ENCODE results near the gene TMEM235.

TMEM235 gene

DNA sequence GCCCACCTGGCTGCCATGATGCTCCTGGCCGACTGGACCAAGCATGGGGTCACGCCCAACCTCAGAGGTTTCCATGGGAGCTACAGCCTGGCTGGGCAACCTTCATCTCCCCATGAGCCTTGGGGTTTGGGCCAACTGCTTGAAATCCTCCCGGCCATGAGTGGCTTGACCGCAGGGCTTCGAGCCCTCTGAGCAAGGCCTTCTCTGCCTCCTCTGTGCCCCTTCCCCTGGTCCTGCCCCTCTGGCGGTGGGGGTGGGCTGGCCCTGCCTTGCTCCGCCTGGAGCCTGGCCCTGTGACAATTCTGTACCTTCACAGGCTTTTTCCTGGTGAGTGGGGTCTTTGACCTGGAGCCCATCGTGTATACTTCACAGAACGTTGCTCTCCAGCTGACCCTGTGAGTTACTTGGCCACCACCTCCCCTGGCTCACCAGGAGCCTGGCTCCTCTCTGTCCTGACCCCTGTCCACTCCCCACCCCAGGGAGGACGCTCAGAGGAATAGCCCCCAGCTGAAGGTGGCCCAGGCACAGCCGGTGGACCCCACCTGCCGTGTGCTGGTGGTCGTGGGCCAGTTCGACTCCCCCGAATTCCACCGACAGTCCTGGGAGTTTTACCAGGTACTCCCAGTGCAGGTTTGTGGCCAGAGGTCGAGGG is 26.2 kb upstream of the TMEM235 start:
- TF ChIP-seq, protein P1, sequence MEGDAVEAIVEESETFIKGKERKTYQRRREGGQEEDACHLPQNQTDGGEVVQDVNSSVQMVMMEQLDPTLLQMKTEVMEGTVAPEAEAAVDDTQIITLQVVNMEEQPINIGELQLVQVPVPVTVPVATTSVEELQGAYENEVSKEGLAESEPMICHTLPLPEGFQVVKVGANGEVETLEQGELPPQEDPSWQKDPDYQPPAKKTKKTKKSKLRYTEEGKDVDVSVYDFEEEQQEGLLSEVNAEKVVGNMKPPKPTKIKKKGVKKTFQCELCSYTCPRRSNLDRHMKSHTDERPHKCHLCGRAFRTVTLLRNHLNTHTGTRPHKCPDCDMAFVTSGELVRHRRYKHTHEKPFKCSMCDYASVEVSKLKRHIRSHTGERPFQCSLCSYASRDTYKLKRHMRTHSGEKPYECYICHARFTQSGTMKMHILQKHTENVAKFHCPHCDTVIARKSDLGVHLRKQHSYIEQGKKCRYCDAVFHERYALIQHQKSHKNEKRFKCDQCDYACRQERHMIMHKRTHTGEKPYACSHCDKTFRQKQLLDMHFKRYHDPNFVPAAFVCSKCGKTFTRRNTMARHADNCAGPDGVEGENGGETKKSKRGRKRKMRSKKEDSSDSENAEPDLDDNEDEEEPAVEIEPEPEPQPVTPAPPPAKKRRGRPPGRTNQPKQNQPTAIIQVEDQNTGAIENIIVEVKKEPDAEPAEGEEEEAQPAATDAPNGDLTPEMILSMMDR (IDR thresholded peaks at IDR 0.05; ENCODE audit: low read depth, low read length), result no peak

DNA sequence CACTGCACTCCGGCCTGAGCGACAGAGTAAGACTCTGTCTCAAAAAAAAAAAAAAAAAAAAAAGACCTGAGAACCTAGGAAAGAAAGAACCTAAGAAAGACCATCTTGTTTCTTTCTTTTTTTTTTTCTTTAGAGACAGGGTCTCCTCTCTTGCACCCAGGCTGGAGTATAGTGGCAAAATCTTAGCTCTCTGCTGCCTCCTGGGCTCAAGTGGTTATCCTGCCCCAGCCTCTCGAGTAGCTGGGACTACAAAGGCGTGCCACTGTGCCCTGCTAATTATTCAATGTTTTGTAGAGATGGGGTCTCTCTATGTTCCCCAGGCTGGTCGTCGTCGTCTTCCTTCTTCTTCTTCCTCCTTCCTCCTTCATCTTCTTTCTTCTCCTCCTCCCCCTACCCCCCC is 25.1 kb upstream of the TMEM235 start:
- TF ChIP-seq, protein P1 (IDR thresholded peaks at IDR 0.05; ENCODE audit: low read depth, low read length), result no peak
- no peak overlapping the region for H3K4me3 ChIP-seq (ENCODE audit: low read depth, low read length)

More for the DNA sequence above, 26.2 kb upstream of the TMEM235 start:
- no peak overlapping the region for H3K4me3 ChIP-seq (ENCODE audit: low read depth, low read length)

DNA sequence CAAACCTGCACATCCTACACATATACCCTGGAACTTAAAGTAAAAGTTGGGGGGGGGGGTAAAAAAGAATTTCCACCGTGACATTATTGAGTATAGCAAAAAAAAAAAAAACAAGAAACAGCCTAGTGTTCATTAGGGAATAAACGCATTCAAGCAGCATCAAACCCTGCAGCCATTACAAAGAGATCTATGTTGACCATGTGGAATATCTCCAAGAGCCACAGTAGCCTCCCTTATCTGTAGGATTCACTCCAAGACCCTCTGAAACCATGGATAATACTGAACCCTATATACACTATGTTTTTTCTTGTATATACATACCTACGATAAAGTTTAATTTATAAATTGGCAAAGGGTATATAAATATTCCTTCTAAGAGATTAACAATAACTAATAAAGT is 22.9 kb upstream of the TMEM235 start:
- no peak overlapping the region for H3K4me3 ChIP-seq (ENCODE audit: low read depth, low read length)
- TF ChIP-seq, protein P1 (IDR thresholded peaks at IDR 0.05; ENCODE audit: low read depth, low read length), result no peak

DNA sequence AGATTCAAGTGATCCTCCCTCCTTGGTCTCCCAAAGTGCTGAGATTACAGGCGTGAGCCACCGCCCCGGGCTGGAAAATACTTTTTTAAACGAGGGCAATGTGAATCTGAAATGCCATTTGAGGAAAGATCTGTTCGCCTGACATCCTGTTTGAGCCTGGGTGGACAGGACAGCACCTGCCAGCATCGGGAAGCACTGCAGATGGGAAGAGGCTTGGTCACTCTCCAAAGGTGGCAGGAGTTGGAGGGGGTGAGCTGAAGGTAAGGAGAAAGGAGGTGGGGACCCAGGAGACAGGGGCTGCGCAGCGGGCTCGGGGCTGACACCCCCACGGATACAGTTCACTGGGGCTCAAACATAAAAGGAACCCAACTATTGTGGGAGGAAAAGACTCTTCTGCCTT is 21.3 kb upstream of the TMEM235 start:
- no peak overlapping the region for H3K4me3 ChIP-seq (ENCODE audit: low read depth, low read length)
- TF ChIP-seq, protein P1 (IDR thresholded peaks at IDR 0.05; ENCODE audit: low read depth, low read length), result no peak

DNA sequence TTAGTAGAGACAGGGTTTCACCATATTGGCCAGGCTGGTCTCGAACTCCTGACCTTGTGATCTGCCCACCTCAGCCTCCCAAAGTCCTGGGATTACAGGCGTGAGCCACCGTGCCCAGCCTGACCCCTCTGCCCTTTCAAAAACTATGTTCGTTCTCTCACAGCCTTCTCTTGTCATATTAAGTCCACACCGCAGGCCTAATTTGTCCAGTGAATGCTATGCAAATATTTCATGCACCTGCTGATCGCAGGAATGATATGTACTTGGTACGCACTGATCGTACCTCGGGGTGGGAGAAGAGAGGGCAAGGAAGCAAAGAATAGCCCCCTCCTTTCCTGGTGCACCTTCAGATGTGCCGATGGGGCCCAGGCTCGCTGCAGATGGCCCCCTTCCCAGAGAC is 20.4 kb upstream of the TMEM235 start:
- no peak overlapping the region for H3K4me3 ChIP-seq (ENCODE audit: low read depth, low read length)
- TF ChIP-seq, protein P1 (IDR thresholded peaks at IDR 0.05; ENCODE audit: low read depth, low read length), result no peak

DNA sequence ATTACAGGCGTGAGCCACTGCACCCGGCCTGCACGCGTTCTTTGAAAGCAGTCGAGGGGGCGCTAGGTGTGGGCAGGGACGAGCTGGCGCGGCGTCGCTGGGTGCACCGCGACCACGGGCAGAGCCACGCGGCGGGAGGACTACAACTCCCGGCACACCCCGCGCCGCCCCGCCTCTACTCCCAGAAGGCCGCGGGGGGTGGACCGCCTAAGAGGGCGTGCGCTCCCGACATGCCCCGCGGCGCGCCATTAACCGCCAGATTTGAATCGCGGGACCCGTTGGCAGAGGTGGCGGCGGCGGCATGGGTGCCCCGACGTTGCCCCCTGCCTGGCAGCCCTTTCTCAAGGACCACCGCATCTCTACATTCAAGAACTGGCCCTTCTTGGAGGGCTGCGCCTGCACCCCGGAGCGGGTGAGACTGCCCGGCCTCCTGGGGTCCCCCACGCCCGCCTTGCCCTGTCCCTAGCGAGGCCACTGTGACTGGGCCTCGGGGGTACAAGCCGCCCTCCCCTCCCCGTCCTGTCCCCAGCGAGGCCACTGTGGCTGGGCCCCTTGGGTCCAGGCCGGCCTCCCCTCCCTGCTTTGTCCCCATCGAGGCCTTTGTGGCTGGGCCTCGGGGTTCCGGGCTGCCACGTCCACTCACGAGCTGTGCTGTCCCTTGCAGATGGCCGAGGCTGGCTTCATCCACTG is 17.3 kb upstream of the TMEM235 start, which contains the start of gene BIRC5:
Gene BIRC5, plus strand, starts transcription at position 238 of the 690 bp plus-strand sequence. Its CDS starts 64 bp downstream, at position 302.
- H3K4me3 ChIP-seq (ENCODE audit: low read depth, low read length), result peak within 1 kb of the TSS; percentile 63
- TF ChIP-seq, protein P1 (IDR thresholded peaks at IDR 0.05; ENCODE audit: low read depth, low read length), result no peak

DNA sequence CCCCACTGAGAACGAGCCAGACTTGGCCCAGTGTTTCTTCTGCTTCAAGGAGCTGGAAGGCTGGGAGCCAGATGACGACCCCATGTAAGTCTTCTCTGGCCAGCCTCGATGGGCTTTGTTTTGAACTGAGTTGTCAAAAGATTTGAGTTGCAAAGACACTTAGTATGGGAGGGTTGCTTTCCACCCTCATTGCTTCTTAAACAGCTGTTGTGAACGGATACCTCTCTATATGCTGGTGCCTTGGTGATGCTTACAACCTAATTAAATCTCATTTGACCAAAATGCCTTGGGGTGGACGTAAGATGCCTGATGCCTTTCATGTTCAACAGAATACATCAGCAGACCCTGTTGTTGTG is 16.7 kb upstream of the TMEM235 start:
- TF ChIP-seq, protein P1 (IDR thresholded peaks at IDR 0.05; ENCODE audit: low read depth, low read length), result no peak
- peak overlapping the region; percentile 63 for H3K4me3 ChIP-seq (ENCODE audit: low read depth, low read length)

Measured in WI38 (cell line).